Transverse colon (tissue), 4 donors: ENCODE measurements around the gene ARHGAP12. TPM values are rescaled to one million over a fixed set of nuclear protein-coding genes. Genes with fewer than 3 reads are reported as not detected.
A peak's percentile ranks its signal among the peaks of the same experiment; 100 is the strongest.

Source experiments
- DNase-seq: peaks from one replicate; pipeline ENCODE4 v3.0.0-alpha.2; 2019
- H3K27ac ChIP-seq, 4 donors: fragments of 200-600 bp; sonication (generic); 2 replicates each; pipeline ENCODE4 v1.5.1; 2016 to 2018; ENCODE audit warnings: inconsistent platforms in 4 of 4
- H3K27me3 ChIP-seq: fragments of 200-600 bp; sonication (generic); 2 replicates; pipeline ENCODE4 v1.5.1; 2017; ENCODE audit warnings: inconsistent platforms
- H3K36me3 ChIP-seq, 4 donors: fragments of 200-600 bp; sonication (generic); 2 replicates each; pipeline ENCODE4 v1.5.1; 2017 to 2019; ENCODE audit warnings: inconsistent platforms in 4 of 4
- H3K4me1 ChIP-seq, 4 donors: fragments of 200-600 bp; sonication (generic); 2 replicates each; pipeline ENCODE4 v1.5.1; 2017 to 2020; ENCODE audit warnings: inconsistent platforms in 4 of 4
- H3K4me3 ChIP-seq, 4 donors: fragments of 200-600 bp; sonication (generic); 1 replicate in 1 of 4; 2 replicates in 3 of 4; pipeline versions ENCODE4 v1.5.1 to v1.6.1; 2017 to 2019; ENCODE audit warnings: inconsistent platforms in 4 of 4
- H3K9me3 ChIP-seq, 2 donors: fragments of 200-600 bp; sonication (generic); 2 replicates each; pipeline ENCODE4 v1.5.1; 2017 to 2019; ENCODE audit warnings: inconsistent platforms in 2 of 2
- EP300 ChIP-seq: sonication (generic); formaldehyde crosslinking; IDR thresholded peaks from one replicate; pipeline ENCODE4 v1.6.1; 2017; ENCODE audit warnings: antibody characterized with exemption, low read depth
- POLR2A ChIP-seq: fragments of 450-650 bp; IDR thresholded peaks from one replicate; pipeline ENCODE4 v1.6.1; 2016; ENCODE audit warnings: antibody characterized with exemption, mild to moderate bottlenecking, moderate library complexity
- POLR2AphosphoS5 ChIP-seq, 3 donors: sonication (generic); formaldehyde crosslinking; IDR thresholded peaks; one replicate each; pipeline ENCODE4 v1.6.1; 2016; ENCODE audit warnings: antibody characterized with exemption in 3 of 3
- WGBS, 2 donors: methylation state at CpG; one replicate each; pipeline ENCODE4 v1.1.5; 2018; ENCODE audit warnings: low coverage in 1 of 2; 5-methylcytosine and 5-hydroxymethylcytosine counted together
- in situ Hi-C, 4 donors: fragments of 200-750 bp; cut with MboI; loops; one replicate each; pipeline versions ENCODE4 v1.15.0 to v1.15.1; 2017; ENCODE audit warnings: low sequenced_read_pairs in 3 of 4, low pct_ligation_motif_present in 1 of 4, low pct_unique_long_range_greater_than_20kb in 1 of 4
- intact Hi-C: fragments of 100-400 bp; cut with DNase I; formaldehyde crosslinking; loops from one replicate; pipeline ENCODE4 v1.15.1; 2023; ENCODE audit warnings: low total_unique reads
- total RNA-seq, 4 donors: library from RNA; depleted of rRNA; stranded (reverse); fragments of >200 nt; gene quantifications; one replicate each; pipeline ENCODE4 v1.1.0, GENCODE V29; 2016
- TF ChIP-seq, protein P1 (sequence below), 5 experiments: fragments of 200-600 bp in 3 of 5; fragments of 450-650 bp in 2 of 5; sonication (generic) in 3 of 5; IDR thresholded peaks; 1 replicate in 2 of 5; 2 replicates in 3 of 5; pipeline ENCODE4 v1.5.1; 2016 to 2017; ENCODE audit warnings: antibody characterized with exemption in 5 of 5, inconsistent platforms in 3 of 5, mild to moderate bottlenecking in 2 of 5, moderate library complexity in 1 of 5

ARHGAP12 gene
- total RNA-seq, 4 donors from 2014 or later: 19.9 to 60.5 (median 46.1) TPM

DNA sequence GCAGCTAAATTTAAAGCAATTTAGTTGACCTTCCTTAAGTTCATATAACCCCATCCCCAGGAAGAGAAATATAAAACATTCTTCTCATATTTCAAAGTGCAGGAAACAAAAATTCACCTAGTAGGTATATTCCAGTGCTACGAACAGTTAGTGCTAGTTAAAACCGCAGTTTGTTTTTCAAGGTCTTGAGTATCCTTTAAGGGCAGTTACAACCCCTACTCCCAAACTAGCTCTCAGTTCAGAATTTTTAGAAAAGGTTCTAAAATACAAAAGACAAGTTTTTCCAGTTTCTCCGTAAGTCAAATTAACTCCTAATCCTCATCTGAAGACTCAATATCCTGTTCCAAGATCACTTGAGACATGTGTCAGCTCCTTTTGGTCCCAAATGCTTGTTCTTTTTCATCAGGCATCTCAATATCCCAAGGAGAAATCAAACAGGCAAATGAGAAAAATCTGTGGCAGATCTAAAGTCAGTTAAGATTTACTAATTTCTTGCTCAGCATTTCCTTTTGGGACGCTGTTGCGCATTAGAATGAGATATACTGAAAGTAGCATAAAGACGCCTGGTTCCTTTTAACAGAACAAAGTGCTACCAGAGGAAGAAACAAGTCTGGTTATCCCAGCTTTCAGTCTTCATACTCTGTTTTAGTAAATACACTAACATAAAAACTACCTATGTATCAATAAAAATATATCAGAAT lies 51.8 kb downstream of the ARHGAP12 start:
- in situ Hi-C loops (no loop called here), intact Hi-C loops (no loop called here)
- 77 to 80% methylated on average over 6 of the region's 6 CpGs for WGBS, 2 donors
- no peaks in the 10 kb centered on the region for H3K27me3 ChIP-seq
- H3K4me1 ChIP-seq: peaks cover 0 to 30% (median 7%) of the 10 kb centered on the region in 4 donors
- DNase-seq: no peak
- no peaks in the 10 kb centered on the region for H3K9me3 ChIP-seq
- TF ChIP-seq EP300: no peak
- TF ChIP-seq POLR2AphosphoS5 (IDR thresholded peaks at IDR 0.05): no peak
- TF ChIP-seq, protein P1, sequence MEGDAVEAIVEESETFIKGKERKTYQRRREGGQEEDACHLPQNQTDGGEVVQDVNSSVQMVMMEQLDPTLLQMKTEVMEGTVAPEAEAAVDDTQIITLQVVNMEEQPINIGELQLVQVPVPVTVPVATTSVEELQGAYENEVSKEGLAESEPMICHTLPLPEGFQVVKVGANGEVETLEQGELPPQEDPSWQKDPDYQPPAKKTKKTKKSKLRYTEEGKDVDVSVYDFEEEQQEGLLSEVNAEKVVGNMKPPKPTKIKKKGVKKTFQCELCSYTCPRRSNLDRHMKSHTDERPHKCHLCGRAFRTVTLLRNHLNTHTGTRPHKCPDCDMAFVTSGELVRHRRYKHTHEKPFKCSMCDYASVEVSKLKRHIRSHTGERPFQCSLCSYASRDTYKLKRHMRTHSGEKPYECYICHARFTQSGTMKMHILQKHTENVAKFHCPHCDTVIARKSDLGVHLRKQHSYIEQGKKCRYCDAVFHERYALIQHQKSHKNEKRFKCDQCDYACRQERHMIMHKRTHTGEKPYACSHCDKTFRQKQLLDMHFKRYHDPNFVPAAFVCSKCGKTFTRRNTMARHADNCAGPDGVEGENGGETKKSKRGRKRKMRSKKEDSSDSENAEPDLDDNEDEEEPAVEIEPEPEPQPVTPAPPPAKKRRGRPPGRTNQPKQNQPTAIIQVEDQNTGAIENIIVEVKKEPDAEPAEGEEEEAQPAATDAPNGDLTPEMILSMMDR (IDR thresholded peaks at IDR 0.05): no peak
- no peak for TF ChIP-seq POLR2A
- no peak overlapping the region for H3K4me3 ChIP-seq
- H3K27ac ChIP-seq: no peak overlapping the region
- H3K36me3 ChIP-seq: no peaks in the 10 kb centered on the region

- peaks cover 0 to 35% (median 14%) of the 10 kb centered on the region in 4 donors for H3K4me1 ChIP-seq
- H3K36me3 ChIP-seq: no peaks in the 10 kb centered on the region
- intact Hi-C loops (no loop called here), in situ Hi-C loops (no loop called here)
- H3K4me3 ChIP-seq: no peak overlapping the region
- TF ChIP-seq EP300: no peak
- H3K27ac ChIP-seq: no peak overlapping the region
- no peaks in the 10 kb centered on the region for H3K9me3 ChIP-seq
- no peak for DNase-seq
- WGBS, 2 donors: 72 to 100% methylated on average over 2 of the region's 2 CpGs
- no peaks in the 10 kb centered on the region for H3K27me3 ChIP-seq
Measured at GRCh38 chr10:31875608-31876007, 53.0 kb downstream of the ARHGAP12 start.

- H3K4me1 ChIP-seq: peaks cover 0 to 35% (median 16%) of the 10 kb centered on the region in 4 donors
- DNase-seq: no peak
- H3K4me3 ChIP-seq: no peak overlapping the region
- no peaks in the 10 kb centered on the region for H3K36me3 ChIP-seq
- WGBS, 2 donors: 89 to 98% methylated on average over 1 of the region's 1 CpG
- in situ Hi-C loops (loop anchor here in 2 of 4 donors (25.0 kb wide), 2 partner anchors 139 to 339 kb away; no protein-coding TSS in a partner anchor), intact Hi-C loops (no loop called here)
- no peaks in the 10 kb centered on the region for H3K27me3 ChIP-seq
- H3K9me3 ChIP-seq: no peaks in the 10 kb centered on the region
- no peak overlapping the region for H3K27ac ChIP-seq
- TF ChIP-seq EP300 (no peak), POLR2AphosphoS5 (IDR thresholded peaks at IDR 0.05) (no peak)
- TF ChIP-seq, protein P1 (IDR thresholded peaks at IDR 0.05): no peak
Measured at GRCh38 chr10:31873724-31874123, 54.9 kb downstream of the ARHGAP12 start.

GRCh38 chr10:31871266-31872065 lies 57.2 kb downstream of the ARHGAP12 start:
- no peak overlapping the region for H3K4me3 ChIP-seq
- 60 to 74% methylated on average over 5 to 7 of the region's 7 CpGs for WGBS, 2 donors
- in situ Hi-C loops (loop anchor here in 2 of 4 donors (25.0 kb wide), 2 partner anchors 141 to 341 kb away; no protein-coding TSS in a partner anchor), intact Hi-C loops (no loop called here)
- H3K4me1 ChIP-seq: peaks cover 2 to 29% (median 17%) of the 10 kb centered on the region in 4 donors
- H3K9me3 ChIP-seq: no peaks in the 10 kb centered on the region
- DNase-seq: no peak
- H3K36me3 ChIP-seq: no peaks in the 10 kb centered on the region
- peak overlapping the region in 3 of 4 donors; percentile 20 to 56 (median 32) for H3K27ac ChIP-seq
- TF ChIP-seq POLR2AphosphoS5 (IDR thresholded peaks at IDR 0.05) (peak in 2 of 3 donors; percentile 21 to 22), POLR2A (no peak), EP300 (no peak)
- TF ChIP-seq, protein P1 (IDR thresholded peaks at IDR 0.05): no peak
- no peaks in the 10 kb centered on the region for H3K27me3 ChIP-seq
